ENCODE results near the gene MPC1.

MPC1 gene

DNA sequence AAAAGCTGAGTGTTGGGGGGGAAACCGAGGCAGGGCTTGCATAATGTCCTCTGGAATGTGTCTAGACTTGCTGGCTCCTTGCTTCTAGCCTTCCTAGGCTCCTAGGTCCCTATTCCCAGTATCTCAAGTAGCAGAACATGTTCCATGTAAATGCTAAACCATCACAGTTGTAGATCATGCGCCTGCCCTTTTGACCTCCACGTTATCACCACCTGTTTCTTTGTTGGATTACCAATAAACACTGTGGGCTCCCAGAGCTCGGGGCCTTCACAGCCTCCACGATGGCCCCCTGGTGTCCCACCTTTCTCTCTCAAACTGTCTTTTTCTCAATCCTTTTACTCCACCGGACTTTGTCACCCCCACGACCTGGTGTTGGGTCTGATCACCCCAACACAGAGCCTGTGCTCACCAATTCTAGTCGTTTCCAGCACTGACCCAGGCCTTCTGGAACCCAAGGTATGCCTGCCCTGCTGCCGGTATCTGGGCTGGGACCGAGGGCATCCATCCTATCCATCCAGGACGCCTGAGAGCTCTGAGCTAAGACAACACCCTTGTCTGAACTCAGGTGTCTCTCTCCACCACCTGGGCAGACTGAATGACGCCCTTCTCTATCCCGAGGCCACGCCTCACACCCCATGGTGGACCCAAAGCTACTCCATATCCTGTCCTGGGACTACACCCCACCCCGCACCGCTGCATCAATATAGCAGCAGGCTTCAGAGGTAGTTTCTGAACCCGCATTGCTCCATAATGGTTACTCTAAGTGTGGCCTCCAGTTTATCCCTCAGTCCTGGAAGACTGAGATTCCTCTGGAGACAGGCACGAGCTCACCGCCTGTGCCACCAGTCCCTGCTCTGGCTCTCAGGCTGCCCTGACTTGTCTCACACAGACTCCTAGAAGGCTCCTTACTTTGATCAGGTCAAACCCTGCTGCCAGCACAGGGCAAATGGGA, 65.2 kb downstream of the MPC1 start:
- no peak for DNase-seq (ENCODE audit: low spot score)

- no peak for DNase-seq (ENCODE audit: low spot score)
These were observed 67.3 kb downstream of the MPC1 start for GRCh38 chr6:166315436-166315835.
